Activated CD8-positive, alpha-beta memory T cell treated with anti-CD3 and anti-CD28 coated beads, Interleukin-2, amount 10 ng/mL, durations not matched to agents 7 days and 5 days (primary cell): ENCODE data around the gene SLC2A13. TPM values are rescaled to one million over a fixed set of nuclear protein-coding genes. Genes with fewer than 3 reads are reported as not detected.
"Not testable (repeated sequence)": the region's sequence is repeated elsewhere in the genome, so short reads cannot be mapped to it uniquely, and the experiment has no call there.

Source experiments
- ATAC-seq: fragments of 150-1000 bp; cut with Tn5 transposase; one replicate; pipeline ENCODE4 v1.10.0; 2021; ENCODE audit warnings: moderate library complexity
- CTCF ChIA-PET: fragments of 350-600 bp; sonication (Branson Sonifier 250); formaldehyde crosslinking; loops from one replicate; lab custom pipeline; 2021; ENCODE audit warnings: antibody characterized with exemption; lab: Charles Lee
- DNase-seq: peaks from one replicate; pipeline ENCODE4 v3.0.0-alpha.2; 2020
- H3K27ac Mint-ChIP-seq: one replicate; pipeline ENCODE4 v1.8.0; 2021; ENCODE audit warnings: mild to moderate bottlenecking, mixed read lengths
- H3K27me3 Mint-ChIP-seq: one replicate; pipeline ENCODE4 v1.8.0; 2021; ENCODE audit warnings: mixed read lengths
- H3K36me3 Mint-ChIP-seq: one replicate; pipeline ENCODE4 v1.8.0; 2021; ENCODE audit warnings: mild to moderate bottlenecking, mixed read lengths
- H3K4me1 Mint-ChIP-seq: one replicate; pipeline ENCODE4 v1.8.0; 2021; ENCODE audit warnings: mixed read lengths
- H3K4me3 Mint-ChIP-seq: one replicate; pipeline ENCODE4 v1.8.0; 2021; ENCODE audit warnings: mild to moderate bottlenecking, moderate library complexity, mixed read lengths
- H3K9me3 Mint-ChIP-seq: one replicate; pipeline ENCODE4 v1.8.0; 2022; ENCODE audit warnings: low read depth, mixed read lengths
- total RNA-seq, 2 experiments: library from RNA; stranded (reverse); gene quantifications; one replicate each; pipeline ENCODE4 v1.2.3, GENCODE V29; 2021

The SLC2A13 gene
- total RNA-seq, 2 experiments from 2014 or later, result 7.8 to 8.0 TPM

GRCh38 chr12:39840422-39840821 is 265.5 kb downstream of the SLC2A13 start:
- Mint-ChIP-seq H3K4me1 (no peaks in the 10 kb centered on the region), H3K4me3 (no peak overlapping the region), H3K27me3 (no peaks in the 10 kb centered on the region), H3K9me3 (no peaks in the 10 kb centered on the region), H3K36me3 (peaks cover 2% of the 10 kb centered on the region), H3K27ac (no peak overlapping the region)
- CTCF ChIA-PET, result no interaction called here
- DNase-seq (no peak), ATAC-seq (no peak)

GRCh38 chr12:39839072-39839471 is 266.8 kb downstream of the SLC2A13 start:
- DNase-seq (no peak), ATAC-seq (no peak)
- H3K4me3 Mint-ChIP-seq, result no peak overlapping the region
- CTCF ChIA-PET, result no interaction called here
- peaks cover 2% of the 10 kb centered on the region for H3K36me3 Mint-ChIP-seq
- H3K9me3 Mint-ChIP-seq, result no peaks in the 10 kb centered on the region
- H3K4me1 Mint-ChIP-seq, result no peaks in the 10 kb centered on the region
- H3K27ac Mint-ChIP-seq, result no peak overlapping the region
- H3K27me3 Mint-ChIP-seq, result no peaks in the 10 kb centered on the region

- H3K4me1 Mint-ChIP-seq, result no peaks in the 10 kb centered on the region
- H3K9me3 Mint-ChIP-seq, result no peaks in the 10 kb centered on the region
- CTCF ChIA-PET, result no interaction called here
- no peaks in the 10 kb centered on the region for H3K27me3 Mint-ChIP-seq
- ATAC-seq (no peak), DNase-seq (no peak)
- H3K27ac Mint-ChIP-seq, result no peak overlapping the region
- H3K4me3 Mint-ChIP-seq, result no peak overlapping the region
- no peaks in the 10 kb centered on the region for H3K36me3 Mint-ChIP-seq
Measured at GRCh38 chr12:39835517-39836489, 270.1 kb downstream of the SLC2A13 start.

- Mint-ChIP-seq H3K4me1 (no peaks in the 10 kb centered on the region), H3K27ac (no peak overlapping the region), H3K27me3 (no peaks in the 10 kb centered on the region), H3K4me3 (no peak overlapping the region), H3K9me3 (no peaks in the 10 kb centered on the region), H3K36me3 (no peaks in the 10 kb centered on the region)
- DNase-seq, result no peak
- CTCF ChIA-PET, result no interaction called here
- ATAC-seq, result no peak
Measured at GRCh38 chr12:39831587-39832315, 274.1 kb downstream of the SLC2A13 start.

GRCh38 chr12:39830852-39831520 is 274.9 kb downstream of the SLC2A13 start:
- H3K36me3 Mint-ChIP-seq, result no peaks in the 10 kb centered on the region
- H3K4me1 Mint-ChIP-seq, result no peaks in the 10 kb centered on the region
- no peaks in the 10 kb centered on the region for H3K27me3 Mint-ChIP-seq
- no peak overlapping the region for H3K4me3 Mint-ChIP-seq
- CTCF ChIA-PET, result no interaction called here
- DNase-seq (no peak), ATAC-seq (no peak)
- no peak overlapping the region for H3K27ac Mint-ChIP-seq
- no peaks in the 10 kb centered on the region for H3K9me3 Mint-ChIP-seq

- ATAC-seq (no peak), DNase-seq (no peak)
- CTCF ChIA-PET, result no interaction called here
- no peak overlapping the region for H3K4me3 Mint-ChIP-seq
- H3K27ac Mint-ChIP-seq, result no peak overlapping the region
- H3K27me3 Mint-ChIP-seq, result no peaks in the 10 kb centered on the region
- no peaks in the 10 kb centered on the region for H3K4me1 Mint-ChIP-seq
- H3K36me3 Mint-ChIP-seq, result no peaks in the 10 kb centered on the region
- H3K9me3 Mint-ChIP-seq, result no peaks in the 10 kb centered on the region
Measured at GRCh38 chr12:39830171-39830570, 275.7 kb downstream of the SLC2A13 start.

GRCh38 chr12:39824505-39825212 is 281.2 kb downstream of the SLC2A13 start:
- DNase-seq (no peak), ATAC-seq (no peak)
- Mint-ChIP-seq H3K9me3 (no peaks in the 10 kb centered on the region), H3K27me3 (no peaks in the 10 kb centered on the region), H3K27ac (no peak overlapping the region), H3K36me3 (no peaks in the 10 kb centered on the region), H3K4me3 (no peak overlapping the region), H3K4me1 (no peaks in the 10 kb centered on the region)
- CTCF ChIA-PET, result no interaction called here

GRCh38 chr12:39816671-39817185 is 289.2 kb downstream of the SLC2A13 start:
- DNase-seq (no peak), ATAC-seq (no peak)
- Mint-ChIP-seq H3K9me3 (no peaks in the 10 kb centered on the region), H3K27ac (no peak overlapping the region), H3K4me3 (no peak overlapping the region), H3K27me3 (no peaks in the 10 kb centered on the region), H3K36me3 (no peaks in the 10 kb centered on the region), H3K4me1 (no peaks in the 10 kb centered on the region)
- CTCF ChIA-PET, result no interaction called here

- no peak overlapping the region for H3K27ac Mint-ChIP-seq
- no peaks in the 10 kb centered on the region for H3K9me3 Mint-ChIP-seq
- no peak for DNase-seq
- CTCF ChIA-PET, result no interaction called here
- no peak overlapping the region for H3K4me3 Mint-ChIP-seq
- no peaks in the 10 kb centered on the region for H3K4me1 Mint-ChIP-seq
- H3K36me3 Mint-ChIP-seq, result no peaks in the 10 kb centered on the region
- no peak for ATAC-seq
- H3K27me3 Mint-ChIP-seq, result no peaks in the 10 kb centered on the region
Measured at GRCh38 chr12:39815746-39816145, 290.1 kb downstream of the SLC2A13 start.

- CTCF ChIA-PET, result interaction anchor here (0.7 kb wide), 1 partner anchor 176 kb away, joined by 3 read pairs; no protein-coding TSS in a partner anchor
- H3K4me3 Mint-ChIP-seq, result no peak overlapping the region
- no peaks in the 10 kb centered on the region for H3K4me1 Mint-ChIP-seq
- no peak overlapping the region for H3K27ac Mint-ChIP-seq
- DNase-seq (no peak), ATAC-seq (no peak)
- H3K36me3 Mint-ChIP-seq, result no peaks in the 10 kb centered on the region
- no peaks in the 10 kb centered on the region for H3K27me3 Mint-ChIP-seq
- H3K9me3 Mint-ChIP-seq, result no peaks in the 10 kb centered on the region
Measured at GRCh38 chr12:39814626-39815025, 291.3 kb downstream of the SLC2A13 start.

GRCh38 chr12:39813776-39814175 is 292.1 kb downstream of the SLC2A13 start:
- CTCF ChIA-PET, result no interaction called here
- H3K27me3 Mint-ChIP-seq, result no peaks in the 10 kb centered on the region

GRCh38 chr12:39812456-39812855 is 293.4 kb downstream of the SLC2A13 start:
- H3K27me3 Mint-ChIP-seq, H3K36me3 Mint-ChIP-seq, H3K4me3 Mint-ChIP-seq, H3K9me3 Mint-ChIP-seq, ATAC-seq, H3K4me1 Mint-ChIP-seq, CTCF ChIA-PET, DNase-seq, H3K27ac Mint-ChIP-seq: not testable (repeated sequence)

More at GRCh38 chr12:39813776-39814175, 292.1 kb downstream of the SLC2A13 start:
- no peaks in the 10 kb centered on the region for H3K36me3 Mint-ChIP-seq
- no peak overlapping the region for H3K4me3 Mint-ChIP-seq
- ATAC-seq (no peak), DNase-seq (no peak)
- no peaks in the 10 kb centered on the region for H3K4me1 Mint-ChIP-seq
- H3K27ac Mint-ChIP-seq, result no peak overlapping the region
- H3K9me3 Mint-ChIP-seq, result no peaks in the 10 kb centered on the region

- H3K36me3 Mint-ChIP-seq, result no peaks in the 10 kb centered on the region
- H3K4me3 Mint-ChIP-seq, result no peak overlapping the region
- no peaks in the 10 kb centered on the region for H3K27me3 Mint-ChIP-seq
- no peak for DNase-seq
- no peaks in the 10 kb centered on the region for H3K4me1 Mint-ChIP-seq
- CTCF ChIA-PET, result interaction anchor here (1.5 kb wide), 1 partner anchor 9 kb away, joined by 4 read pairs; no protein-coding TSS in a partner anchor
- ATAC-seq, result no peak
- no peaks in the 10 kb centered on the region for H3K9me3 Mint-ChIP-seq
- H3K27ac Mint-ChIP-seq, result no peak overlapping the region
Measured at GRCh38 chr12:39807043-39807442, 298.8 kb downstream of the SLC2A13 start.
